Esophagus muscularis mucosa (tissue), 3 donors: ENCODE measurements around the gene MAT2B.

Experiments used
- CTCF ChIP-seq, 3 experiments: fragments of 200-600 bp in 2 of 3; fragments of 450-650 bp in 1 of 3; sonication (generic) in 2 of 3; IDR thresholded peaks; one replicate each; pipeline ENCODE4 v1.5.1; 2017 to 2019; ENCODE audit warnings: antibody characterized with exemption in 3 of 3, mild to moderate bottlenecking in 2 of 3, moderate library complexity in 1 of 3
- POLR2A ChIP-seq: fragments of 450-650 bp; IDR thresholded peaks from one replicate; pipeline ENCODE4 v1.6.1; 2017; ENCODE audit warnings: antibody characterized with exemption, moderate library complexity, mild to moderate bottlenecking, low read depth
- POLR2AphosphoS5 ChIP-seq, 2 donors: sonication (generic); formaldehyde crosslinking; IDR thresholded peaks; one replicate each; pipeline ENCODE4 v1.6.1; 2017; ENCODE audit warnings: antibody characterized with exemption in 2 of 2

- TF ChIP-seq POLR2AphosphoS5 (IDR thresholded peaks at IDR 0.05) (no peak), CTCF (IDR thresholded peaks at IDR 0.05) (no peak), POLR2A (no peak)
Observed at GRCh38 chr5:163532171-163533084, 27.0 kb downstream of the MAT2B start.
